Measurements from ENCODE around the gene UBE3C. TPM values are rescaled to one million over a fixed set of nuclear protein-coding genes. Genes with fewer than 3 reads are reported as not detected.
"Not testable (repeated sequence)": the region's sequence is repeated elsewhere in the genome, so short reads cannot be mapped to it uniquely, and the experiment has no call there.

The UBE3C gene
- total RNA-seq, 1 experiment from 2014 or later = 74.6 TPM

GRCh38 chr7:157124690-157125089 lies 14.0 kb upstream of the UBE3C start:
- Histone ChIP-seq H3K36me3 (no peaks in the 10 kb centered on the region), H3K9me3 (no peaks in the 10 kb centered on the region), H3K27me3 (no peaks in the 10 kb centered on the region), H3K4me3 (no peak overlapping the region)
- no peak for DNase-seq

- Histone ChIP-seq H3K27me3 (no peaks in the 10 kb centered on the region), H3K4me3 (no peak overlapping the region), H3K36me3 (no peaks in the 10 kb centered on the region), H3K9me3 (no peaks in the 10 kb centered on the region)
- DNase-seq = no peak
These were observed 13.1 kb upstream of the UBE3C start for GRCh38 chr7:157125376-157126223.

DNA sequence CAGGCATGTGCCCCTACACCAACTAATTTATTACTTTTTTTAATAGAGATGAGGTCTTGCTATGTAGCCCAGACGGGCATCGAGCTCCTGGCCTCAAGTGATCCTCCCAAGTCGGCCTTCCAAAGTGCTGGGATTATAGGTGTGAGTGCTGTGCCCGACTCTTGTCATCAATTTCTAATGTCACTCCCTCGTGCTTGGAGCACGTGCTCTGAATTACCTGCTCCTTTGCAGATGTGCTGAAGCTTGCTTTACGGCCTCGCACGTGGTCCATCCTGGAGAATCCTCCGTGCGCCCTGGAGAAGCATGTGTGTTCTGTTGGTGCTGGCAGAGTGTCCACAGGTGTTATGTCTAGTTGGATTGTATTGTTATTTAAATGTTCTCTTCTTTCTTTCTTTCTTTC lies 11.8 kb upstream of the UBE3C start:
- Histone ChIP-seq H3K9me3 (no peaks in the 10 kb centered on the region), H3K4me3 (no peak overlapping the region), H3K36me3 (no peaks in the 10 kb centered on the region), H3K27me3 (no peaks in the 10 kb centered on the region)
- no peak for DNase-seq

- Histone ChIP-seq H3K4me3 (no peak overlapping the region), H3K27me3 (no peaks in the 10 kb centered on the region), H3K9me3 (no peaks in the 10 kb centered on the region), H3K36me3 (no peaks in the 10 kb centered on the region)
- DNase-seq = no peak
These were observed 9.5 kb upstream of the UBE3C start for GRCh38 chr7:157129200-157129599.

DNA sequence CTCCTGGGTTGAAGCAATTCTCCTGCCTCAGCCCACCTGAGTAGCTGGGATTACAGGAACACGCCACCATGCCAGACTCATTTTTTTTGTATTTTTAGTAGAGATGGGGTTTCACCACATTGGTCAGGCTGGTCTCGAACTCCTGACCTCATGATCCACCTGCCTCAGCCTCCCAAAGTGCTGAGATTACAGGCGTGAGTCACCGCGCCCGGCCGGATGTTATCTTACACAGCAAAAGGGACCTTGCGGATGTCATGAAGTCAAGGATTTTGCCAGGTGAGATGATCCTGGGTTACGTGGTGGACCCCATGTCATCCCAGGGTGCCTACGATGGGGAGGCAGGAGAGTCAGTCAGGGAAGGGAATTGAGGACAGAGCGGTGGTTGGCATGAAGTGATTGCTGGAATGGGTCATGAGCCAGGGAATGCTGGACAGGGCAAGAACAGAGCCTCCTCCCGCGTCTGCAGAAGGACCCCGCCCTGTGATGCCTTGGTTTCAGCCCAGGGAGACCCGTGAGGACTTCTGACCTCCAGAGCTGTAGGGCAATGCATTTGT lies 8.7 kb upstream of the UBE3C start:
- H3K27me3 ChIP-seq = no peaks in the 10 kb centered on the region
- no peak for DNase-seq
- no peaks in the 10 kb centered on the region for H3K9me3 ChIP-seq
- H3K4me3 ChIP-seq = no peak overlapping the region
- H3K36me3 ChIP-seq = no peaks in the 10 kb centered on the region

GRCh38 chr7:157130849-157131248 lies 7.9 kb upstream of the UBE3C start:
- not testable (repeated sequence) for DNase-seq, H3K36me3 ChIP-seq, H3K9me3 ChIP-seq, H3K4me3 ChIP-seq, H3K27me3 ChIP-seq

GRCh38 chr7:157132796-157133195 lies 5.9 kb upstream of the UBE3C start:
- DNase-seq = no peak
- H3K27me3 ChIP-seq = no peaks in the 10 kb centered on the region

DNA sequence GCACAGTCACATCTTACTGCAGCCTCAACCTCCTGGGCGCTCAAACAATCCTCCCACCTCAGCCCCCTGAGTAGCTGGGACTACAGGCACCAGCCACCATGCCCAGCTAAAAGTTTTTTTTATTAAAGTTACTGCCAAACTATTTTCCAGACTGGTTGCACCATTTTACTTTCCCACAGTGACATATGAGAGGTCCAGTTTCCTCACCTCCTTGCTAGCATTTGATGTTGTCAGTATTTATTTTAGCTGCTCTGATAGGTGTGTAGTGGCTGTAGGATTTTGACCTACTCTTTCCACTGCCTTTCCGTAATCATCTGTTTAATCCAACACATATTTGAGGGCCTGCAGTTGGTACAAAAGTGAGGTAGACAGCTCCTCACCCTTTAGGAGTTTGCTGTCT lies 5.4 kb upstream of the UBE3C start:
- Histone ChIP-seq H3K27me3 (no peaks in the 10 kb centered on the region), H3K36me3 (no peaks in the 10 kb centered on the region), H3K9me3 (no peaks in the 10 kb centered on the region), H3K4me3 (no peak overlapping the region)
- DNase-seq = no peak

More at GRCh38 chr7:157132796-157133195, 5.9 kb upstream of the UBE3C start:
- H3K4me3 ChIP-seq = no peak overlapping the region
- H3K9me3 ChIP-seq = no peaks in the 10 kb centered on the region
- H3K36me3 ChIP-seq = no peaks in the 10 kb centered on the region

- Histone ChIP-seq H3K4me3 (no peak overlapping the region), H3K9me3 (no peaks in the 10 kb centered on the region)
- peak; percentile 9 for DNase-seq
These were observed 2.4 kb upstream of the UBE3C start for GRCh38 chr7:157136372-157136771.

GRCh38 chr7:157138101-157138423 lies 664 bp upstream of the UBE3C start:
- Histone ChIP-seq H3K4me3 (peak overlapping the region; percentile 50), H3K9me3 (no peaks in the 10 kb centered on the region), H3K27me3 (no peaks in the 10 kb centered on the region), H3K36me3 (peaks cover 14% of the 10 kb centered on the region)
- DNase-seq = no peak

More at GRCh38 chr7:157136372-157136771, 2.4 kb upstream of the UBE3C start:
- Histone ChIP-seq H3K27me3 (no peaks in the 10 kb centered on the region), H3K36me3 (peaks cover 11% of the 10 kb centered on the region)

DNA sequence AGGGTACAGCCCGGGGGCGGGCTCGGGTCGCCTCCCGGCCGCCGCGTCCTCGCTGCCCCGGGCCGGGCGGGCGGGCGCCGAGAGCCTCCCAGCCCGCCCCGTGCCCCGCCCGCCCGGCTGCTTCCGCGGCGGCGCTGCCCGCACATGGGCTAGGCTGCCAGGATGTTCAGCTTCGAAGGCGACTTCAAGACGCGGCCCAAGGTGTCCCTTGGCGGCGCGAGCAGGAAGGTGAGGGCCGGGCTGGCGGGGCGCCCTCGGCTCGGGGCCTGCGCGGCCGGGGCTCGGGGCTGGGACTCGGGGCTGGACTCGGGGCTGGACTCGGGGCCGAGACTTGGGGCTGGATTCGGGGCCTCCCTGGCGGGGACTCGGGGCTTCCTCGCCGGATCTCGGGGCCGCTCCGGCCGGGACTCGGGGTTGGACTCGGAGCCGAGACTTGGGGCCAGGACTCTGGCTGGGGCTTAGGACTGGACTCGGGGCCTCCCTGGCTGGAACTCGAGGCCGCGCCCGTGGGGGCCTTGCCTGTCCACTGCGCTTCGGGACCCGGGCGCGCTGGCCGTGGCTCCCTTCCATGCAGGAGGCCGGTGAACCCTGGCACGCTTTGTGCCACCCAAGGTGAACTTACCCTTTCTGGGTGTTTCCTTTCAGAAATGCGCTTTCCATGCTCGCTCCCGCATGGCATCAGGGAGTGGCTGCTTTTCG lies 534 bp downstream of the UBE3C start:
- peak; percentile 11 for DNase-seq
- Histone ChIP-seq H3K36me3 (peaks cover 19% of the 10 kb centered on the region), H3K9me3 (no peaks in the 10 kb centered on the region), H3K4me3 (peak overlapping the region; percentile 72), H3K27me3 (no peaks in the 10 kb centered on the region)

DNA sequence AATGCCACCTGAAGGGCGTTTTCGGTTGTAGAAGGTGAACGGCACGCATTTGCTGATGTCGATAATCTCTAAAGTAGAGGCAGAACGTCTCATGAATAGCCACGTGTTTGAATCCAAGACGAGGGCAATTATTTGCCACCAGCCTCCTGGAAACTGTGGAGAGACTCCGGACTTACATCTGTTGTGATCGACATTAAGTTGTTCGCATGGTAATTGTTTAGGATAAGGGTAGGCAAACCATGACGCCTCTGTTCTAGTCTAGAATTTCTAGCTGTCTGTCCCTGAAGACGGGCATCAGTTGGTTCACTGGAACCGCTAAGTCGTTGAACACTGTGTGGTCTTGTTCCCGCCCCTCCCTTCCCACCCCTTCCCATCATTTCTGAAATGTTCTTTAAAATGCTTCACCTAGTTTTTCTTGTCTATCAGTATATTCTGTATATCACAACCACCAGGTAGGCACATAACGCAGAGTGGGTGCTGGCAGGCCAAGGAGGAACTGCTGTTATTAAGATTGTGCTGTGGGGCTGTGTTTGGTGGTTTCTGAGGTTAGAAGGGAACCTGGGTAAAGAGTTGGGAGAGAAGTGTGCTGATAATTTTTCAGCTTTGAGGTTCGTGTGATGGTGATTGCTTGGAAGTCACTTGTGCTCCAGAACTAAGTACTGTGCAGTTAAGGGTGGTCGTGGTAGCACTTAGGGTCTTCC lies 1.2 kb downstream of the UBE3C start:
- Histone ChIP-seq H3K36me3 (peaks cover 19% of the 10 kb centered on the region), H3K27me3 (no peaks in the 10 kb centered on the region), H3K4me3 (peak overlapping the region; percentile 72), H3K9me3 (no peaks in the 10 kb centered on the region)
- no peak for DNase-seq

DNA sequence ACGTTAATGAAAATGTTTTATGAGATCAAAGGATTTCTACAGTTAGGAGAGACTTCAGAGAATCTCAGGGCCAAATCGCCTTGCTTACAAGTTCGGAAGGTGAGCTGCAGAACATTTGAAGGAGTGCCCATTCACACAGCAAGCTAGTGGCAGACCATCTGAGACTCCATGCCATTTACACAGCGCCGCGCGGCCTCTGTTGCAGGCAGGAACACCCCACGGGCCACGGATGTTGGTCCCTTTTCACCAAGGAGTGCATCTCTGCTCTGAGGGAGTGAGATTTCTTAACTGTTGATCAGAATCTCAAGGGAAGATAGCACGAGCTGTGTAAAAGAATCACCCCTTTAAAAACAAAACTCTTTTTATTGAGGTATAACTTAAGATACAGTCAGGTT lies 1.8 kb downstream of the UBE3C start:
- Histone ChIP-seq H3K27me3 (no peaks in the 10 kb centered on the region), H3K36me3 (peaks cover 19% of the 10 kb centered on the region), H3K4me3 (peak overlapping the region; percentile 72), H3K9me3 (no peaks in the 10 kb centered on the region)
- DNase-seq = no peak

DNA sequence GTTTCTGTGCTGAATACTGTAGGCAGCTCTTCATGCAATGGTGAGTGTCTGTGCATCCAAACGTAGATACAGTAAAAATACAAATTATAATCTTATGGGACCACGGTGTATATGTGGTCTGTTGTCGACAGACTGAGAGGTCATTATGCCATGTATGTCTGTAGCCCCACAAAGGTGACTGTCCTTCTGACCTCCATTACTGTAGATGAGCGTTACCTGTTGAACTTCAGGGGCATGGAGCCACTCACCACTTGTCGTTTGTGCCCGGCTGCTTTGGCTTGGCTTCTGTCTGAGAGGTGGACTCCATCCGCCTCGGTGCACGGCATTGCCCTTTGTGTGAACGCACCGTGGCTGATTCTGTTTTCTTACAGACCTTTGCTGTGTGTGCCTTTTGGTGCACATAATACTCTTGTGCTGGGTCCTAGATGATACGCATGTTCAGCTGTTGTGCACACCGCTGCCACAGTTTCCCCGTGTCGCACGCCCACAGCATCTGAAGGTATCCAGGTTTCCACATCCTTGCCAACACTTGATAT lies 2.9 kb downstream of the UBE3C start:
- DNase-seq = no peak
- H3K9me3 ChIP-seq = no peaks in the 10 kb centered on the region
- no peak overlapping the region for H3K4me3 ChIP-seq
- H3K27me3 ChIP-seq = no peaks in the 10 kb centered on the region
- peaks cover 19% of the 10 kb centered on the region for H3K36me3 ChIP-seq

- Histone ChIP-seq H3K4me3 (no peak overlapping the region), H3K27me3 (no peaks in the 10 kb centered on the region), H3K36me3 (peaks cover 19% of the 10 kb centered on the region), H3K9me3 (no peaks in the 10 kb centered on the region)
- no peak for DNase-seq
These were observed 5.1 kb downstream of the UBE3C start for GRCh38 chr7:157143788-157144187.

- no peak for DNase-seq
- H3K4me3 ChIP-seq = no peak overlapping the region
- no peaks in the 10 kb centered on the region; the same call in 1 of the 2 replicates for H3K36me3 ChIP-seq
- H3K27me3 ChIP-seq = no peaks in the 10 kb centered on the region
- no peaks in the 10 kb centered on the region for H3K9me3 ChIP-seq
These were observed 10.6 kb downstream of the UBE3C start for GRCh38 chr7:157149317-157149716.

DNA sequence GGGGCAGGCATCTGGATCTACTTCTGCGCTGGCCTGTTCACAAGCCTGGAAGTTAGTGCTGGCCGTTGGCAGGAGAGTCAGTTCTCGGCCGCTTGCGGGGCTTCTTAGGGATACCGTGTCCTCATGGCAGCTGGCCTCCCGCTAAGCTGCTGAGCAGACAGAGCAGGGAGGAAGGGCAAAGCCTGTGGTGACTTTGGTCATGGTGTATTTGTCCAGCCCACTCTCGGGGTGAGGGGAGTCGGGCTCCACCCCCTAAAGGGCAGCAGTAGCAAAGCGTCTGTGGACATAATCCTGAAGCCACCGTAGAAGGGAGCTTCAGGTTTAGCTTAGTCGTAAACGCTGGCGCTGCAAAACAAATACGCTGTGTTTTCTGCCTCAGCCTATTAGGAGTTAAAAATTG lies 12.2 kb downstream of the UBE3C start:
- no peak for DNase-seq
- H3K36me3 ChIP-seq = no peaks in the 10 kb centered on the region; the same call in 1 of the 2 replicates
- no peaks in the 10 kb centered on the region for H3K9me3 ChIP-seq
- no peak overlapping the region for H3K4me3 ChIP-seq
- no peaks in the 10 kb centered on the region for H3K27me3 ChIP-seq

Measured in MG63 (cell line).